H1 (cell line): Measurements from ENCODE around the gene ZRANB2.

Experiments
- BRCA1 ChIP-seq: IDR thresholded peaks from 2 replicates; pipeline ENCODE4 v1.6.1; 2012; ENCODE audit warnings: low read depth, low read length, improper control_type of control experiment
- CHD2 ChIP-seq: IDR thresholded peaks from 2 replicates; pipeline ENCODE4 v1.6.1; 2012; ENCODE audit warnings: low read length, improper control_type of control experiment
- EP300 ChIP-seq, 2 experiments: IDR thresholded peaks; 1 replicate in 1 of 2; 2 replicates in 1 of 2; pipeline ENCODE4 v1.6.1; 2011 to 2012; ENCODE audit warnings: low read depth in 2 of 2, low read length in 2 of 2, mild to moderate bottlenecking in 2 of 2, borderline replicate concordance in 1 of 2, inconsistent platforms in 1 of 2, moderate library complexity in 1 of 2
- JUN ChIP-seq: IDR thresholded peaks from 2 replicates; pipeline ENCODE4 v1.6.1; 2011; ENCODE audit warnings: low read depth, mild to moderate bottlenecking, improper control_type of control experiment, low read length
- NRF1 ChIP-seq: IDR thresholded peaks from 2 replicates; pipeline ENCODE4 v1.6.1; 2011; ENCODE audit warnings: mild to moderate bottlenecking, low read depth, low read length, improper control_type of control experiment
- POLR2A ChIP-seq, 2 experiments: IDR thresholded peaks; 1 replicate in 1 of 2; 2 replicates in 1 of 2; pipeline ENCODE4 v1.6.1; 2011; ENCODE audit warnings: low read depth in 2 of 2, low read length in 2 of 2, mild to moderate bottlenecking in 2 of 2; ENCODE audit errors: control extremely low read depth in 1 of 2
- SP4 ChIP-seq: IDR thresholded peaks from 2 replicates; pipeline ENCODE4 v1.6.1; 2012; ENCODE audit warnings: low read length, inconsistent platforms
- SUZ12 ChIP-seq: fragments of 200-600 bp; sonication (generic); IDR thresholded peaks from 2 replicates; pipeline ENCODE4 v1.6.1; 2012; ENCODE audit warnings: mild to moderate bottlenecking, inconsistent platforms, low read length, moderate library complexity, mixed read lengths
- TAF1 ChIP-seq: IDR thresholded peaks from 2 replicates; pipeline ENCODE4 v1.6.1; 2011; ENCODE audit warnings: mild to moderate bottlenecking, low read depth, low read length
- TEAD4 ChIP-seq: IDR thresholded peaks from 2 replicates; pipeline ENCODE4 v1.6.1; 2012; ENCODE audit warnings: low read depth, low read length, inconsistent platforms, mixed read lengths
- TF ChIP-seq, protein P1 (sequence below): IDR thresholded peaks from 2 replicates; pipeline ENCODE4 v1.6.1; 2011; ENCODE audit warnings: low read depth, mild to moderate bottlenecking, low read length; ENCODE audit not compliant: insufficient read depth
- TF ChIP-seq, protein P2 (sequence below), 3 experiments: IDR thresholded peaks; 1 replicate in 2 of 3; 2 replicates in 1 of 3; pipeline versions ENCODE4 v1.5.1 to v1.6.1; 2011; ENCODE audit warnings: low read length in 3 of 3, mild to moderate bottlenecking in 3 of 3, inconsistent platforms in 2 of 3, low read depth in 1 of 3, moderate library complexity in 1 of 3; ENCODE audit not compliant: insufficient read depth in 1 of 3; ENCODE audit errors: control extremely low read depth in 1 of 3
- TF ChIP-seq, protein P3 (sequence below): IDR thresholded peaks from 2 replicates; pipeline ENCODE4 v1.6.1; 2012; ENCODE audit warnings: inconsistent platforms
- TF ChIP-seq, protein P4 (sequence below): IDR thresholded peaks from 2 replicates; pipeline ENCODE4 v1.6.1; 2012; ENCODE audit warnings: low read length, inconsistent platforms

DNA sequence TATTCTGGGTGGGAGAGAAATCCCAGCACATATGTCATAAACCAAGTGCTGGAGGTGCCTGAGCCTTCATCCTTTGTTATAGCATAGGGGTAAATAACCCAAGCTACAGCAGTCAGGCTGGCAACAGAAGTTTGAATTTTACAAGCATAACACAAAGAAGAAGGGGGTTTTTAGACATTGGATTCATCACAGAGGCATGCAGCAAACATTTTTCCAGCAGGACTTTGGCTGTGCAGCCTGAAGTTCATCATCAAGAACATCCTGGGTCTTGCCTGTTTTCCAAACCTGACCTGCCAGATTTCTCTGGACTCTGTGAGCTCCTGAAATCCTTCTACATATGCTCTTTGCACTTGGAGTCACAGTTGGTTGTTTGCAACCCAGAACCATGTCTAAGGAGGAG, 49.4 kb downstream of the ZRANB2 start:
- TF ChIP-seq, protein P1, sequence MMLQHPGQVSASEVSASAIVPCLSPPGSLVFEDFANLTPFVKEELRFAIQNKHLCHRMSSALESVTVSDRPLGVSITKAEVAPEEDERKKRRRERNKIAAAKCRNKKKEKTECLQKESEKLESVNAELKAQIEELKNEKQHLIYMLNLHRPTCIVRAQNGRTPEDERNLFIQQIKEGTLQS: no peak
- no peak for TF ChIP-seq SP4
- TF ChIP-seq, protein P2, sequence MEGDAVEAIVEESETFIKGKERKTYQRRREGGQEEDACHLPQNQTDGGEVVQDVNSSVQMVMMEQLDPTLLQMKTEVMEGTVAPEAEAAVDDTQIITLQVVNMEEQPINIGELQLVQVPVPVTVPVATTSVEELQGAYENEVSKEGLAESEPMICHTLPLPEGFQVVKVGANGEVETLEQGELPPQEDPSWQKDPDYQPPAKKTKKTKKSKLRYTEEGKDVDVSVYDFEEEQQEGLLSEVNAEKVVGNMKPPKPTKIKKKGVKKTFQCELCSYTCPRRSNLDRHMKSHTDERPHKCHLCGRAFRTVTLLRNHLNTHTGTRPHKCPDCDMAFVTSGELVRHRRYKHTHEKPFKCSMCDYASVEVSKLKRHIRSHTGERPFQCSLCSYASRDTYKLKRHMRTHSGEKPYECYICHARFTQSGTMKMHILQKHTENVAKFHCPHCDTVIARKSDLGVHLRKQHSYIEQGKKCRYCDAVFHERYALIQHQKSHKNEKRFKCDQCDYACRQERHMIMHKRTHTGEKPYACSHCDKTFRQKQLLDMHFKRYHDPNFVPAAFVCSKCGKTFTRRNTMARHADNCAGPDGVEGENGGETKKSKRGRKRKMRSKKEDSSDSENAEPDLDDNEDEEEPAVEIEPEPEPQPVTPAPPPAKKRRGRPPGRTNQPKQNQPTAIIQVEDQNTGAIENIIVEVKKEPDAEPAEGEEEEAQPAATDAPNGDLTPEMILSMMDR (IDR thresholded peaks at IDR 0.05; ENCODE audit: control extremely low read depth in 1 of 3, insufficient read depth in 1 of 3, low read depth in 1 of 3, low read length in 3 of 3): no peak
- TF ChIP-seq POLR2A (IDR thresholded peaks at IDR 0.05; ENCODE audit: control extremely low read depth in 1 of 2, low read depth in 2 of 2, low read length in 2 of 2): no peak
- no peak for TF ChIP-seq TAF1
- no peak for TF ChIP-seq JUN
- no peak for TF ChIP-seq EP300 (IDR thresholded peaks at IDR 0.05; ENCODE audit: borderline replicate concordance in 1 of 2, low read depth in 2 of 2, low read length in 2 of 2)
- TF ChIP-seq NRF1: no peak
- TF ChIP-seq, protein P3, sequence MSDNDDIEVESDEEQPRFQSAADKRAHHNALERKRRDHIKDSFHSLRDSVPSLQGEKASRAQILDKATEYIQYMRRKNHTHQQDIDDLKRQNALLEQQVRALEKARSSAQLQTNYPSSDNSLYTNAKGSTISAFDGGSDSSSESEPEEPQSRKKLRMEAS: no peak
- no peak for TF ChIP-seq TEAD4
- no peak for TF ChIP-seq SUZ12
- no peak for TF ChIP-seq BRCA1
- no peak for TF ChIP-seq CHD2
- TF ChIP-seq, protein P4, sequence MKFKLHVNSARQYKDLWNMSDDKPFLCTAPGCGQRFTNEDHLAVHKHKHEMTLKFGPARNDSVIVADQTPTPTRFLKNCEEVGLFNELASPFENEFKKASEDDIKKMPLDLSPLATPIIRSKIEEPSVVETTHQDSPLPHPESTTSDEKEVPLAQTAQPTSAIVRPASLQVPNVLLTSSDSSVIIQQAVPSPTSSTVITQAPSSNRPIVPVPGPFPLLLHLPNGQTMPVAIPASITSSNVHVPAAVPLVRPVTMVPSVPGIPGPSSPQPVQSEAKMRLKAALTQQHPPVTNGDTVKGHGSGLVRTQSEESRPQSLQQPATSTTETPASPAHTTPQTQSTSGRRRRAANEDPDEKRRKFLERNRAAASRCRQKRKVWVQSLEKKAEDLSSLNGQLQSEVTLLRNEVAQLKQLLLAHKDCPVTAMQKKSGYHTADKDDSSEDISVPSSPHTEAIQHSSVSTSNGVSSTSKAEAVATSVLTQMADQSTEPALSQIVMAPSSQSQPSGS: no peak
